HEK293 (cell line): Measurements from ENCODE around the gene ATP2B3.

Experiments used
- CTCF ChIA-PET: fragments of 350-600 bp; formaldehyde crosslinking; extraction: SDS; loops from one replicate; lab custom pipeline; 2021; ENCODE audit warnings: antibody characterized with exemption; lab: Yijun Ruan, JAX
- POLR2A ChIA-PET: fragments of 300-600 bp; formaldehyde crosslinking; extraction: SDS; loops from one replicate; lab custom pipeline; 2020; ENCODE audit warnings: antibody characterized with exemption, inconsistent platforms; lab: Yijun Ruan, JAX
- H3K27ac ChIP-seq: fragments of 200-500 bp; sonication (Bioruptor generic); 2 replicates; pipeline ENCODE4 v1.5.1; 2014; ENCODE audit warnings: low read depth, low read length, control low read depth, inconsistent platforms; ENCODE audit errors: extremely low read depth
- H3K36me3 ChIP-seq, 2 experiments: fragments of 200-500 bp in 1 of 2; sonication (Bioruptor generic) in 1 of 2; 1 replicate in 1 of 2; 2 replicates in 1 of 2; pipeline ENCODE4 v1.5.1; 2014 to 2017; ENCODE audit warnings: inconsistent platforms in 2 of 2, low read length in 2 of 2; ENCODE audit not compliant: control insufficient read depth in 2 of 2, insufficient read depth in 1 of 2
- H3K4me1 ChIP-seq: fragments of 200-500 bp; sonication (Bioruptor generic); 2 replicates; pipeline ENCODE4 v1.5.1; 2014; ENCODE audit warnings: mild to moderate bottlenecking, low read length, inconsistent platforms; ENCODE audit not compliant: control insufficient read depth, insufficient read depth
- H3K4me3 ChIP-seq: 2 replicates; pipeline ENCODE4 v1.5.1; 2011; ENCODE audit warnings: low read depth, mild to moderate bottlenecking, control low read depth, low read length, moderate library complexity
- H3K9me3 ChIP-seq: fragments of 200-500 bp; sonication (Bioruptor generic); 2 replicates; pipeline ENCODE4 v1.5.1; 2014; ENCODE audit warnings: low read depth, low read length, inconsistent platforms; ENCODE audit not compliant: control insufficient read depth, insufficient read depth
- EGR2 ChIP-seq: fragments of 450-650 bp; formaldehyde crosslinking; IDR thresholded peaks from 2 replicates; pipeline ENCODE4 v1.5.1; 2016; ENCODE audit warnings: low read depth, missing biosample characterization, missing genetic modification characterization
- HOXA7 ChIP-seq: sonication (generic); formaldehyde crosslinking; IDR thresholded peaks from 2 replicates; pipeline ENCODE4 v1.8.1; 2022; ENCODE audit warnings: missing genetic modification reagents, borderline replicate concordance
- KLF10 ChIP-seq: fragments of 450-650 bp; IDR thresholded peaks from 2 replicates; pipeline ENCODE4 v1.5.1; 2018; ENCODE audit warnings: missing biosample characterization, mild to moderate bottlenecking, missing genetic modification characterization
- MYNN ChIP-seq: fragments of 450-650 bp; formaldehyde crosslinking; IDR thresholded peaks from 2 replicates; pipeline ENCODE4 v1.5.1; 2016; ENCODE audit warnings: missing biosample characterization, missing genetic modification characterization, borderline replicate concordance
- RBAK ChIP-seq: fragments of 450-650 bp; formaldehyde crosslinking; IDR thresholded peaks from 2 replicates; pipeline ENCODE4 v1.5.1; 2016; ENCODE audit warnings: missing biosample characterization, missing genetic modification characterization
- SCRT1 ChIP-seq: fragments of 450-650 bp; formaldehyde crosslinking; IDR thresholded peaks from 2 replicates; pipeline ENCODE4 v1.5.1; 2016; ENCODE audit warnings: missing biosample characterization, missing genetic modification characterization, borderline replicate concordance
- SCRT2 ChIP-seq: fragments of 450-650 bp; formaldehyde crosslinking; IDR thresholded peaks from 2 replicates; pipeline ENCODE4 v1.5.1; 2016; ENCODE audit warnings: missing biosample characterization, missing genetic modification characterization
- ZFHX2 ChIP-seq: fragments of 450-650 bp; formaldehyde crosslinking; conservative IDR thresholded peaks from 2 replicates; pipeline ENCODE4 v1.5.1; 2016; ENCODE audit warnings: missing biosample characterization, missing genetic modification characterization
- ZIC2 ChIP-seq: fragments of 450-650 bp; formaldehyde crosslinking; IDR thresholded peaks from 2 replicates; pipeline ENCODE4 v1.5.1; 2016; ENCODE audit warnings: missing biosample characterization, missing genetic modification characterization
- ZNF112 ChIP-seq: fragments of 450-650 bp; formaldehyde crosslinking; IDR thresholded peaks from 2 replicates; pipeline ENCODE4 v1.5.0; 2017; ENCODE audit warnings: missing biosample characterization, missing genetic modification characterization
- ZNF221 ChIP-seq: fragments of 450-650 bp; formaldehyde crosslinking; IDR thresholded peaks from 2 replicates; pipeline ENCODE4 v1.5.1; 2017; ENCODE audit warnings: missing biosample characterization, missing genetic modification characterization, borderline replicate concordance
- ZNF335 ChIP-seq: fragments of 450-650 bp; formaldehyde crosslinking; conservative IDR thresholded peaks from 2 replicates; pipeline ENCODE4 v1.5.1; 2016; ENCODE audit warnings: missing biosample characterization, missing genetic modification characterization
- ZNF501 ChIP-seq: fragments of 450-650 bp; formaldehyde crosslinking; IDR thresholded peaks from 2 replicates; pipeline ENCODE4 v1.5.1; 2016; ENCODE audit warnings: missing biosample characterization, missing genetic modification characterization
- ZNF596 ChIP-seq: fragments of 450-650 bp; IDR thresholded peaks from 2 replicates; pipeline ENCODE4 v1.5.0; 2018; ENCODE audit warnings: missing biosample characterization, mild to moderate bottlenecking, missing genetic modification characterization, moderate library complexity
- ZNF658 ChIP-seq: fragments of 450-650 bp; formaldehyde crosslinking; IDR thresholded peaks from 2 replicates; pipeline ENCODE4; 2016; ENCODE audit warnings: missing biosample characterization, missing genetic modification characterization
- ZNF677 ChIP-seq: fragments of 450-650 bp; IDR thresholded peaks from 2 replicates; pipeline ENCODE4 v1.5.0; 2018; ENCODE audit warnings: missing biosample characterization, mild to moderate bottlenecking, missing genetic modification characterization, moderate library complexity
- ZNF701 ChIP-seq: fragments of 450-650 bp; formaldehyde crosslinking; IDR thresholded peaks from 2 replicates; pipeline ENCODE4 v1.5.1; 2016; ENCODE audit warnings: missing biosample characterization, missing genetic modification characterization
- ZNF76 ChIP-seq: fragments of 450-650 bp; formaldehyde crosslinking; IDR thresholded peaks from 2 replicates; pipeline ENCODE4; 2016; ENCODE audit warnings: low read depth, missing biosample characterization, missing genetic modification characterization, borderline replicate concordance
- ZSCAN23 ChIP-seq: fragments of 450-650 bp; formaldehyde crosslinking; IDR thresholded peaks from 2 replicates; pipeline ENCODE4 v1.5.1; 2016; ENCODE audit warnings: missing biosample characterization, missing genetic modification characterization
- TF ChIP-seq, protein P1 (sequence below): fragments of 450-650 bp; formaldehyde crosslinking; IDR thresholded peaks from 2 replicates; pipeline ENCODE4 v1.5.1; 2016; ENCODE audit warnings: missing biosample characterization, missing genetic modification characterization
- TF ChIP-seq, protein P2 (sequence below): fragments of 450-650 bp; IDR thresholded peaks from 2 replicates; pipeline ENCODE4 v1.5.1; 2018; ENCODE audit warnings: missing biosample characterization, mild to moderate bottlenecking, missing genetic modification characterization
- TF ChIP-seq, protein P3 (sequence below): fragments of 450-650 bp; formaldehyde crosslinking; IDR thresholded peaks from 2 replicates; pipeline ENCODE4 v1.5.1; 2016; ENCODE audit warnings: missing biosample characterization, missing genetic modification characterization
- TF ChIP-seq, protein P4 (sequence below): fragments of 450-650 bp; formaldehyde crosslinking; IDR thresholded peaks from 2 replicates; pipeline ENCODE4 v1.5.1; 2016; ENCODE audit warnings: missing biosample characterization, missing genetic modification characterization

Gene ATP2B3

DNA sequence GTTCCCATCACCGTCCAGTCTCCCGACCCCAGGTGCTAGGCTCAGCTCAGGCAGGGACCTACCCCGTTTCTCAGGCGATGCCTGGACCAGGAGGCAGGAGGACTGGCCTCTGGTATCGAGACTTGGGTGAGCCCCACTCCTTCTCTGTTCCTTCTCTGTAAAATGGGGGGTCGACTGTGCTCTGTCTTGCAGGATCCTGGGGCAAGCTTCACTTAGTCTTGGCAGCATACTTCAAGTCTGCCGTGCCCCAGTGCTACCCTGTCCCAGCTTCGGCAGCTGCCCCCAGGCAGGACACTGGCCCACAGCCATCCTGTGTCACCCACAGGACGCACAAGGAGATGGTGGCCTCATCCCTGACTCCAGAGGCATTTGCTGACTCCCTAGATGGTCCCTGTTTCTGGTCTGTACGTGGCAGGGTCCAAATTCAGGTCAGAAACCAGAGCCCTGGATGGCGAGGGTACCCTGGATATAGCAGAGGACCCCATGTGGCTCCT, 40.0 kb upstream of the ATP2B3 start (continued):
- TF ChIP-seq MYNN (no peak), RBAK (tag by site-specific recombination) (no peak), ZNF501 (tag by site-specific recombination) (no peak), ZNF335 (tag by site-specific recombination) (no peak), ZNF112 (tag by site-specific recombination) (no peak), ZFHX2 (no peak)
- TF ChIP-seq, protein P1, sequence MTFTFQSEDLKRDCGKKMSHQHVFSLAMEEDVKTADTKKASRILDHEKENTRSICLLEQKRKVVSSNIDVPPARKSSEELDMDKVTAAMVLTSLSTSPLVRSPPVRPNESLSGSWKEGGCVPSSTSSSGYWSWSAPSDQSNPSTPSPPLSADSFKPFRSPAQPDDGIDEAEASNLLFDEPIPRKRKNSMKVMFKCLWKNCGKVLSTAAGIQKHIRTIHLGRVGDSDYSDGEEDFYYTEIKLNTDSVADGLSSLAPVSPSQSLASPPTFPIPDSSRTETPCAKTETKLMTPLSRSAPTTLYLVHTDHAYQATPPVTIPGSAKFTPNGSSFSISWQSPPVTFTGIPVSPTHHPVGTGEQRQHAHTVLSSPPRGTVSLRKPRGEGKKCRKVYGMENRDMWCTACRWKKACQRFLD (tag by site-specific recombination), result no peak
- TF ChIP-seq, all 188 proteins: peak for 0

DNA sequence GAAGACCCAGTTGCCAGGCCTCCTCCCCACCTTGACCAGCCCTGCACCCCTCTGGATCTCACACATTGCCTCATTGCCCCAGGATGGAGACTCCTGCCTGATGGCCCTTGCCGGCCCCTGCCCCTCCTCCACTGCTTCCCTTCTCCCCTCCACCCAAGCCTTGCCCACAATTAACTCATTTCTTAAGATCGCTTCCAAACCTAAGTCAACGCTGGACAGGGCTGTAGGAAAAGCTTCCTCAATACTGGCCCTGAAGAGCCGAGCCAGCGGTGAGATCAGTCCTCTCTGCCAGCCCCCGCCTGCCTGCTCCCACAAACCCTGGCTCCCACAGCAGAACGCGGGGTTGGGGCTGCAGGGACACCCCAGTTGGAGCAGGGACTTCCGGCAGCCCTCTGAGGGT, 39.5 kb upstream of the ATP2B3 start:
- ChIA-PET POLR2A (no interaction called here), CTCF (interaction anchor here (0.8 to 2.4 kb wide), 3 partner anchors 25 to 537 kb away, joined by 3 to 14 read pairs (median 3); no protein-coding TSS in a partner anchor)
- H3K36me3 ChIP-seq, result no peaks in the 10 kb centered on the region
- no peaks in the 10 kb centered on the region for H3K9me3 ChIP-seq
- no peak for TF ChIP-seq ZNF221
- TF ChIP-seq, protein P2, sequence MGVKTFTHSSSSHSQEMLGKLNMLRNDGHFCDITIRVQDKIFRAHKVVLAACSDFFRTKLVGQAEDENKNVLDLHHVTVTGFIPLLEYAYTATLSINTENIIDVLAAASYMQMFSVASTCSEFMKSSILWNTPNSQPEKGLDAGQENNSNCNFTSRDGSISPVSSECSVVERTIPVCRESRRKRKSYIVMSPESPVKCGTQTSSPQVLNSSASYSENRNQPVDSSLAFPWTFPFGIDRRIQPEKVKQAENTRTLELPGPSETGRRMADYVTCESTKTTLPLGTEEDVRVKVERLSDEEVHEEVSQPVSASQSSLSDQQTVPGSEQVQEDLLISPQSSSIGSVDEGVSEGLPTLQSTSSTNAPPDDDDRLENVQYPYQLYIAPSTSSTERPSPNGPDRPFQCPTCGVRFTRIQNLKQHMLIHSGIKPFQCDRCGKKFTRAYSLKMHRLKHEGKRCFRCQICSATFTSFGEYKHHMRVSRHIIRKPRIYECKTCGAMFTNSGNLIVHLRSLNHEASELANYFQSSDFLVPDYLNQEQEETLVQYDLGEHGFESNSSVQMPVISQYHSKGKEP, result no peak
- no peak overlapping the region for H3K27ac ChIP-seq
- H3K4me1 ChIP-seq, result no peaks in the 10 kb centered on the region
- H3K4me3 ChIP-seq, result no peak overlapping the region

DNA sequence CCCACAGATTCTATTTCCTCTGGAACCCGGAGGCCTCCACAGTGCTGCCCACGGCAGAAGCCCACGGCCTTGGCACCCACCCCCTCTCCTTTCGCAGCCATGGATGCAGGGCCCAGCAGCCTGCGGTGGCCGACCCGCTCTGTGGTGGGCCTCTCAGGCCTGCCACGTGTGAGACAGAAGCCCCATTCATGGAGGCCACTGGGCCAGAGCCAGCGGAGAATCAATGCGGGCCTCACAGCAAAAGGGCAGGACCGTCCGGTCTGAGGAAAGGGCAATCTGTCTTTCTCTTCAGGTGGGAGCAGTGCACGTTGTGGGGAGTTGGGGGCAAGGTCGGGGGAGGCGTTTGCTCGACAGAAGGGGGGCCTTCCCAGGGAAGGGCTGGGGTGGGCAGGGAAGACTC, 38.7 kb upstream of the ATP2B3 start:
- Histone ChIP-seq H3K9me3 (no peaks in the 10 kb centered on the region), H3K27ac (no peak overlapping the region), H3K4me3 (no peak overlapping the region), H3K4me1 (no peaks in the 10 kb centered on the region), H3K36me3 (no peaks in the 10 kb centered on the region)
- TF ChIP-seq ZFHX2 (peak; percentile 51; the same call in 1 of the 2 replicates), EGR2 (tag by site-specific recombination) (0 out of 2 replicates have a peak, but pooled peaks have one; percentile 29), ZNF701 (tag by site-specific recombination) (no peak)
- ChIA-PET POLR2A (no interaction called here), CTCF (no interaction called here)

DNA sequence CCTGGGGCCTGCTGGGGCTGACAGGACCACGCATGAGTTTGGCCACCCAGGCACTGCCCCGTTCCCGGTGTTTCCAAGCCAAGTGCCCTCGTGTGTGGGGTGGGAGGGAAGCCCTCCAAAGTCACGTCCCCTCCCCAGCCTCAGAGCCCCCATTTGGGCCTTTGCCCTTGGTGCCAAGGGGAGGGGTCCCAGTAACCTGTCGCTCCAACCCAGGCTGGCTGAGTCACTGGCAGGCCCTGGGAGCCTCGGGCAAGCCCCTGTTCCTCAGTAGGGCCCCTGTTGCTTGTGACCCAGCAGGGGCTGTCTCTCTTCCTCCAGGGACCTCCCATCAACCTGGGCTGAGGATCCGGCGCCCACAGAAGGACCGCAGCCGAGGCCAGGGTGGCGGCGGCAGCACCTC, 36.4 kb upstream of the ATP2B3 start:
- H3K27ac ChIP-seq, result no peak overlapping the region
- no peak overlapping the region for H3K4me3 ChIP-seq
- no peaks in the 10 kb centered on the region for H3K36me3 ChIP-seq
- no peaks in the 10 kb centered on the region for H3K9me3 ChIP-seq
- no peaks in the 10 kb centered on the region for H3K4me1 ChIP-seq
- ChIA-PET POLR2A (no interaction called here), CTCF (interaction anchor here (1.0 to 1.7 kb wide), 2 partner anchors 10 to 17 kb away, joined by 3 to 6 read pairs; partner anchors contain the start of gene HAUS7)
- TF ChIP-seq SCRT2 (tag by site-specific recombination) (peak; percentile 83), SCRT1 (tag by site-specific recombination) (peak; percentile 50; the same call in 1 of the 2 replicates), HOXA7 (CRISPR knock-in tag) (no peak), ZSCAN23 (tag by site-specific recombination) (no peak), ZNF76 (tag by site-specific recombination) (no peak), KLF10 (no peak), ZNF677 (tag by site-specific recombination) (no peak), ZNF658 (tag by site-specific recombination) (no peak), ZIC2 (tag by site-specific recombination) (peak; percentile 59), ZNF596 (tag by site-specific recombination) (no peak)
- TF ChIP-seq, protein P2, result no peak
- TF ChIP-seq, protein P3, sequence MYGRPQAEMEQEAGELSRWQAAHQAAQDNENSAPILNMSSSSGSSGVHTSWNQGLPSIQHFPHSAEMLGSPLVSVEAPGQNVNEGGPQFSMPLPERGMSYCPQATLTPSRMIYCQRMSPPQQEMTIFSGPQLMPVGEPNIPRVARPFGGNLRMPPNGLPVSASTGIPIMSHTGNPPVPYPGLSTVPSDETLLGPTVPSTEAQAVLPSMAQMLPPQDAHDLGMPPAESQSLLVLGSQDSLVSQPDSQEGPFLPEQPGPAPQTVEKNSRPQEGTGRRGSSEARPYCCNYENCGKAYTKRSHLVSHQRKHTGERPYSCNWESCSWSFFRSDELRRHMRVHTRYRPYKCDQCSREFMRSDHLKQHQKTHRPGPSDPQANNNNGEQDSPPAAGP (tag by site-specific recombination), result no peak
- TF ChIP-seq, protein P4, sequence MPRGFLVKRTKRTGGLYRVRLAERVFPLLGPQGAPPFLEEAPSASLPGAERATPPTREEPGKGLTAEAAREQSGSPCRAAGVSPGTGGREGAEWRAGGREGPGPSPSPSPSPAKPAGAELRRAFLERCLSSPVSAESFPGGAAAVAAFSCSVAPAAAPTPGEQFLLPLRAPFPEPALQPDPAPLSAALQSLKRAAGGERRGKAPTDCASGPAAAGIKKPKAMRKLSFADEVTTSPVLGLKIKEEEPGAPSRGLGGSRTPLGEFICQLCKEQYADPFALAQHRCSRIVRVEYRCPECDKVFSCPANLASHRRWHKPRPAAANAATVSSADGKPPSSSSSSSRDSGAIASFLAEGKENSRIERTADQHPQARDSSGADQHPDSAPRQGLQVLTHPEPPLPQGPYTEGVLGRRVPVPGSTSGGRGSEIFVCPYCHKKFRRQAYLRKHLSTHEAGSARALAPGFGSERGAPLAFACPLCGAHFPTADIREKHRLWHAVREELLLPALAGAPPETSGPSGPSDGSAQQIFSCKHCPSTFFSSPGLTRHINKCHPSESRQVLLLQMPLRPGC (tag by site-specific recombination), result no peak
